ENCODE measurements around the gene IL1RN.

IL1RN gene

GRCh38 chr2:113157118-113157896 lies 29.9 kb downstream of the IL1RN start:
- DNase-seq, result no peak

- no peak for DNase-seq
Measured at GRCh38 chr2:113157897-113158753, 30.7 kb downstream of the IL1RN start.

- no peak for DNase-seq
Measured at GRCh38 chr2:113158884-113159553, 31.6 kb downstream of the IL1RN start.

GRCh38 chr2:113160248-113160647 lies 32.9 kb downstream of the IL1RN start:
- DNase-seq, result no peak

GRCh38 chr2:113160962-113161361 lies 33.6 kb downstream of the IL1RN start:
- DNase-seq, result no peak

GRCh38 chr2:113162173-113162572 lies 34.8 kb downstream of the IL1RN start:
- no peak for DNase-seq

GRCh38 chr2:113162869-113163268 lies 35.5 kb downstream of the IL1RN start:
- DNase-seq, result no peak

- no peak for DNase-seq
Measured at GRCh38 chr2:113164215-113164929, 37.0 kb downstream of the IL1RN start.

GRCh38 chr2:113164930-113165585 lies 37.7 kb downstream of the IL1RN start:
- no peak for DNase-seq

GRCh38 chr2:113166187-113166645 lies 38.8 kb downstream of the IL1RN start:
- DNase-seq, result no peak

GRCh38 chr2:113167115-113167932 lies 39.9 kb downstream of the IL1RN start:
- no peak for DNase-seq

GRCh38 chr2:113167962-113168340 lies 40.6 kb downstream of the IL1RN start:
- DNase-seq, result no peak

- DNase-seq, result no peak
Measured at GRCh38 chr2:113169002-113169530, 41.7 kb downstream of the IL1RN start.

GRCh38 chr2:113169586-113169985 lies 42.2 kb downstream of the IL1RN start:
- no peak for DNase-seq

GRCh38 chr2:113171334-113172075 lies 44.1 kb downstream of the IL1RN start:
- no peak for DNase-seq

GRCh38 chr2:113172721-113173541 lies 45.5 kb downstream of the IL1RN start:
- DNase-seq, result no peak

- no peak for DNase-seq
Measured at GRCh38 chr2:113173542-113174375, 46.4 kb downstream of the IL1RN start, which contains the start of gene PSD4. Gene PSD4, plus strand, starts transcription at chr2:113173971. Its CDS starts 8,486 bp downstream, at chr2:113182457.

- no peak for DNase-seq
Measured at GRCh38 chr2:113174376-113174750, 47.0 kb downstream of the IL1RN start.

Measured in NCI-H187 treated with DMSO at 0.1 percent for 48 hours (cell line).